Stomach (tissue), 4 donors: ENCODE measurements around the gene ZNF541.

Experiments used
- CTCF ChIP-seq, 7 experiments: fragments of 450-650 bp in 4 of 7; fragments of 200-600 bp in 3 of 7; sonication (generic) in 3 of 7; IDR thresholded peaks; one replicate each; pipeline ENCODE4 v1.5.1; 2016 to 2019; ENCODE audit warnings: antibody characterized with exemption in 7 of 7, control low read depth in 2 of 7, mild to moderate bottlenecking in 1 of 7
- POLR2A ChIP-seq, 4 donors: fragments of 450-650 bp; IDR thresholded peaks; one replicate each; pipeline ENCODE4 v1.6.1; 2016; ENCODE audit warnings: antibody characterized with exemption in 4 of 4, control low read depth in 2 of 4, mild to moderate bottlenecking in 1 of 4, moderate library complexity in 1 of 4

- no peak for TF ChIP-seq CTCF (IDR thresholded peaks at IDR 0.05)
- TF ChIP-seq POLR2A (IDR thresholded peaks at IDR 0.05): no peak
These were observed 28.5 kb downstream of the ZNF541 start for GRCh38 chr19:47544476-47544875.
